Activated CD4-positive, alpha-beta T cell treated with anti-CD3 and anti-CD28 coated beads for 36 hours (primary cell): ENCODE results near the gene GALNT18. TPM values are rescaled to one million over a fixed set of nuclear protein-coding genes. Genes with fewer than 3 reads are reported as not detected.

Source experiments
- ATAC-seq: fragments of 200-7000 bp; cut with Tn5 transposase; one replicate; pipeline ENCODE4 v1.10.0; 2021; ENCODE audit warnings: mild to moderate bottlenecking, moderate library complexity
- CTCF ChIA-PET: fragments of 350-600 bp; sonication (Branson Sonifier 250); formaldehyde crosslinking; loops from one replicate; lab custom pipeline; 2021; ENCODE audit warnings: antibody characterized with exemption; lab: Charles Lee
- POLR2A ChIA-PET: fragments of 350-600 bp; sonication (Branson Sonifier 250); formaldehyde crosslinking; loops from one replicate; lab custom pipeline; 2021; ENCODE audit warnings: antibody characterized with exemption, inconsistent platforms; lab: Charles Lee
- DNase-seq: peaks from one replicate; pipeline ENCODE4 v3.0.0-alpha.2; 2020
- H3K27ac Mint-ChIP-seq: one replicate; pipeline ENCODE4 v1.8.0; 2021; ENCODE audit warnings: mixed read lengths
- H3K27me3 Mint-ChIP-seq: one replicate; pipeline ENCODE4 v1.8.0; 2021; ENCODE audit warnings: mixed read lengths
- H3K36me3 Mint-ChIP-seq: one replicate; pipeline ENCODE4 v1.8.0; 2021; ENCODE audit warnings: low read depth, mixed read lengths
- H3K4me1 Mint-ChIP-seq: one replicate; pipeline ENCODE4 v1.8.0; 2021; ENCODE audit warnings: mixed read lengths
- H3K4me3 Mint-ChIP-seq: one replicate; pipeline ENCODE4 v1.8.0; 2021; ENCODE audit warnings: mild to moderate bottlenecking, moderate library complexity, mixed read lengths
- H3K9me3 Mint-ChIP-seq: one replicate; pipeline ENCODE4 v1.8.0; 2021; ENCODE audit warnings: low read depth, mixed read lengths
- intact Hi-C, 2 experiments: fragments of 100-400 bp; cut with DNase I in 1 of 2; cut with micrococcal nuclease in 1 of 2; formaldehyde crosslinking; loops; one replicate each; pipeline versions ENCODE4 v1.14.2 to v1.15.1; 2022 to 2024; cut with DNase I, micrococcal nuclease
- microRNA-seq: library from miRNA; unstranded; fragments of <30 nt; microRNA quantifications from one replicate; pipeline ENCODE4 v1.2.0, GENCODE V29; 2021; ENCODE audit warnings: borderline replicate concordance
- total RNA-seq, 2 experiments: library from RNA; stranded (reverse); gene quantifications; one replicate each; pipeline ENCODE4 v1.2.3, GENCODE V29; 2021

Gene GALNT18
- total RNA-seq, 2 experiments from 2014 or later = 6.9 to 8.8 TPM

DNA sequence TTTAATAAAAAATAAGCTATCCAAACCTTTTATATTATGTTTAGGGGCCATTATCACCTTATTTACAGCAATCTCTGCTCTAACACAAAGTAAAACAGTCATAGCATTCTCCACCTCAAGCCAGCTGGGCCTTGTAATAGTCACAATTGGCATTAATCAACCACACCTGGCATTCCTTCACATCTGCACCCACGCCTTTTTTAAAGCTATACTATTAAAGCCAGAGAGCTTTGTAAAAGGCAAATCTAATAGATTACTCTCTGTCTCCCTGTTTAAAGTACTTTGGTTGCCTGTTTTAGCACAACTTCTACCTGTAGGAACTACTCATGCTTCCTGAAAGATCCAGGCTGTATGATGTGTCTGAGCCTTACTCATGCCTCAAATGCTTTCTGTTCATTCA is 381.8 kb downstream of the GALNT18 start:
- Mint-ChIP-seq H3K4me3 (no peak overlapping the region), H3K36me3 (no peaks in the 10 kb centered on the region), H3K9me3 (no peaks in the 10 kb centered on the region), H3K27ac (no peak overlapping the region), H3K4me1 (peaks cover 25% of the 10 kb centered on the region), H3K27me3 (no peaks in the 10 kb centered on the region)
- ATAC-seq (no peak), DNase-seq (no peak)
- POLR2A ChIA-PET = no interaction called here
- CTCF ChIA-PET = interaction anchor here (1.8 kb wide), 1 partner anchor 9 kb away, joined by 6 read pairs; no protein-coding TSS in a partner anchor
- intact Hi-C loops = no loop called here

- H3K27ac Mint-ChIP-seq = no peak overlapping the region
- ATAC-seq = no peak
- ChIA-PET CTCF (no interaction called here), POLR2A (no interaction called here)
- H3K36me3 Mint-ChIP-seq = no peaks in the 10 kb centered on the region
- H3K4me3 Mint-ChIP-seq = no peak overlapping the region
- no peak for DNase-seq
- intact Hi-C loops = no loop called here
- peaks cover 2% of the 10 kb centered on the region for H3K27me3 Mint-ChIP-seq
- no peaks in the 10 kb centered on the region for H3K9me3 Mint-ChIP-seq
- peaks cover 1% of the 10 kb centered on the region for H3K4me1 Mint-ChIP-seq
These were observed 384.6 kb downstream of the GALNT18 start for GRCh38 chr11:11237070-11237832.

DNA sequence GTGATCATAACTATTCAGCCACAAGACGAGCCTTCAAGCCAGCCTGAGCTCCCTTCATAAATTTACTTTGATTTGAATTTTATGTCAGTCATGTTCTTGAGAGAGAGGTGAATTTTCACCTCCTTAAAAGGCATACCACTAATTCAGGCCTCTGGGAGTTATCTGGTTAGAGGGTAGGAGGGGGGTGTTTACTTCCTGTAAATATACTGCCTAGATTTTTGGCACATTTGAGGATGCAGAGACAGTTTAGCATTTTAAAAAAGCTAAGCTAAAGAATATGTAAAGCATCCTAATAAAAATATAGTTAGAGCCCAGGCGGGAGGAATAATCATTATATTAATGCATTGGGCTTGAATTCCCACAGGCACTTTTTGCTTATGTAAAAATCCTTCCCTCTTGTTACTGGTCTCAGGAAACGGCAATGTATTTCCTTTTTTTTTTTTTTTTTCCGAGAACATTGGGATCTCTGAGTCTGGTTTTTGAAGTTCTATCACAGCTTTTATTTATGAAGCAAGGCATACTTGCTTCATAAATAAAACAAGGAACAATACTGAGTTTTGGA is 385.2 kb downstream of the GALNT18 start:
- DNase-seq = no peak
- ATAC-seq = no peak
- ChIA-PET POLR2A (no interaction called here), CTCF (interaction anchor here (0.7 kb wide), 1 partner anchor 80 kb away, joined by 3 read pairs; no protein-coding TSS in a partner anchor)
- Mint-ChIP-seq H3K4me3 (no peak overlapping the region), H3K9me3 (no peaks in the 10 kb centered on the region), H3K27me3 (peaks cover 2% of the 10 kb centered on the region), H3K27ac (no peak overlapping the region), H3K36me3 (no peaks in the 10 kb centered on the region), H3K4me1 (no peaks in the 10 kb centered on the region)
- intact Hi-C loops = no loop called here

- POLR2A ChIA-PET = no interaction called here
- no peak for DNase-seq
- no peaks in the 10 kb centered on the region for H3K4me1 Mint-ChIP-seq
These were observed 390.0 kb downstream of the GALNT18 start for GRCh38 chr11:11231763-11232162.

DNA sequence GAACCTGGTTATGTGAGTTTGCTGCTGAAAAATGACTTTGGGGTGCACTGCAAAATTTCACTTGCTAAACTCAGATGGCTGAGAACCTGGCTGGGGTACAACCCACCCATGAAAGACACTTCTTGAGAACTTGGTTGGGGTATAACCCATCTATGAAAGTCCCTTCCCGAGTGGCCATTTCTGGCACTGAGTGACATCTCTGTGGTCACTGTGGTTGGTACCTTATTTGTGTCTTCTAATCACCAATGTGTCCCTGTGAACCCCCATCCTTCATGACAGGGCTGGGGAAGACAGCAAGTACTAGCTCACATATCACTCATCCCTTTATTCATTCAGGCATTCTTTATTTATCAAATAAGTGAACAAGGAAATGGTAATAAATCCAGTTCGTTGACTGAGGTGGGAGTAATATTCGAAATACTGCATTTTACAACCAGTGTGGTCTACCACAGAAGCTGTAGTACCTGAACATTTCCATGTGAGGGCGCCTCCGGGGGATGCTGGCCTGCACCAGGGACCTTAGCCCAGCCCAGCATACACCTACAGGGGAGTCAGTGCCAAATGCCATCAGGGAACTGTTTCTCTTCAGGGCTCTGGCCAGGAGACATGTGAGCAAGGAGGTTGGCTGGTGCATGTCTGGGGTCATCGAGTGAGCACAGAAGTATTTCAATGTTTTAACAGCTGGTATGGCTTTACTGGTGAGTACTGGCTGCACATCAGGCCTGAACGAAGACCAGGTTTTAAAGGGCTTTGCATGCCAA is 390.8 kb downstream of the GALNT18 start:
- Mint-ChIP-seq H3K27me3 (peaks cover 7% of the 10 kb centered on the region), H3K9me3 (no peaks in the 10 kb centered on the region), H3K36me3 (no peaks in the 10 kb centered on the region), H3K4me1 (no peaks in the 10 kb centered on the region), H3K4me3 (no peak overlapping the region), H3K27ac (no peak overlapping the region)
- POLR2A ChIA-PET = no interaction called here
- intact Hi-C loops = no loop called here
- DNase-seq = peak; percentile 56
- CTCF ChIA-PET = interaction anchor here (1.4 to 2.0 kb wide), 3 partner anchors 9 to 203 kb away, joined by 5 to 8 read pairs (median 6); no protein-coding TSS in a partner anchor
- ATAC-seq = peak; percentile 58

More at GRCh38 chr11:11231763-11232162, 390.0 kb downstream of the GALNT18 start:
- Mint-ChIP-seq H3K9me3 (no peaks in the 10 kb centered on the region), H3K4me3 (no peak overlapping the region), H3K36me3 (no peaks in the 10 kb centered on the region), H3K27me3 (peaks cover 7% of the 10 kb centered on the region), H3K27ac (no peak overlapping the region)
- intact Hi-C loops = no loop called here
- CTCF ChIA-PET = interaction anchor here (0.6 to 2.0 kb wide), 3 partner anchors 8 to 194 kb away, joined by 3 to 6 read pairs (median 4); no protein-coding TSS in a partner anchor
- ATAC-seq = no peak

GRCh38 chr11:11230087-11230486 is 391.7 kb downstream of the GALNT18 start:
- DNase-seq (no peak), ATAC-seq (no peak)
- intact Hi-C loops = no loop called here
- ChIA-PET POLR2A (no interaction called here), CTCF (interaction anchor here (1.4 to 2.0 kb wide), 3 partner anchors 10 to 202 kb away, joined by 5 to 8 read pairs (median 6); no protein-coding TSS in a partner anchor)
- no peaks in the 10 kb centered on the region for H3K9me3 Mint-ChIP-seq
- no peak overlapping the region for H3K4me3 Mint-ChIP-seq
- H3K27me3 Mint-ChIP-seq = peaks cover 7% of the 10 kb centered on the region
- no peaks in the 10 kb centered on the region for H3K4me1 Mint-ChIP-seq
- no peak overlapping the region for H3K27ac Mint-ChIP-seq
- no peaks in the 10 kb centered on the region for H3K36me3 Mint-ChIP-seq

DNA sequence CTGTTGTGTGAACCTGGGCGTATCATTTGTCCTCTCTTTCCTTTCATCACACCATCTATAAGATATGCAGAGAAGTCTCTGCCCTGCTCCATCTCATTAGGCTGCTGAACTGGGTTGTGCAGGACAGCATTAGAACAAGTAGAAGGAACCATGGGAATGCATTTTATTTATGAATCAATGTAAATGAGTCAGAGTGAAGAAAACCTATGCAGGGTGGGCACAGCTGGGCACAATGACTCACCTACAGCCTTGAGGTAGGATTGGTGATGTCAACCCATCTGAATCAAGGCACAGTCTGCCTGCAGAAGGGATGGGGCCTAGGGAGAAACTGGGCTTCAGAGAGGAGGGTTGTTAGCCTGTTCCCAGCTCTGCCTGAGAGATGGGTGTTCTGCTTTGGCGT is 392.2 kb downstream of the GALNT18 start:
- CTCF ChIA-PET = interaction anchor here (1.4 to 2.0 kb wide), 3 partner anchors 11 to 202 kb away, joined by 5 to 8 read pairs (median 6); no protein-coding TSS in a partner anchor
- intact Hi-C loops = no loop called here
- ATAC-seq = peak; percentile 47
- no peak overlapping the region for H3K27ac Mint-ChIP-seq
- POLR2A ChIA-PET = no interaction called here
- no peaks in the 10 kb centered on the region for H3K4me1 Mint-ChIP-seq
- H3K27me3 Mint-ChIP-seq = peaks cover 7% of the 10 kb centered on the region
- H3K36me3 Mint-ChIP-seq = no peaks in the 10 kb centered on the region
- peak; percentile 18 for DNase-seq
- H3K4me3 Mint-ChIP-seq = no peak overlapping the region
- H3K9me3 Mint-ChIP-seq = no peaks in the 10 kb centered on the region

- peaks cover 5% of the 10 kb centered on the region for H3K27me3 Mint-ChIP-seq
- H3K4me3 Mint-ChIP-seq = no peak overlapping the region
- ChIA-PET CTCF (interaction anchor here (0.6 to 1.3 kb wide), 5 partner anchors 30 to 253 kb away, joined by 3 to 4 read pairs (median 3); no protein-coding TSS in a partner anchor), POLR2A (no interaction called here)
- no peak for DNase-seq
- no peaks in the 10 kb centered on the region for H3K36me3 Mint-ChIP-seq
- intact Hi-C loops = no loop called here
- H3K27ac Mint-ChIP-seq = no peak overlapping the region
- H3K9me3 Mint-ChIP-seq = no peaks in the 10 kb centered on the region
- no peaks in the 10 kb centered on the region for H3K4me1 Mint-ChIP-seq
- ATAC-seq = no peak
These were observed 394.3 kb downstream of the GALNT18 start for GRCh38 chr11:11227296-11228085.

Small RNA genes lying within 50 kb of the gene (microRNA-seq; reads per million reads assigned to microRNA genes)
- not detected for gene MIR4299

Other genes starting within 250 kb of the GALNT18 start
- 10 to 100 TPM; 43.3 to 56.3 TPM for gene USP47, start 220.0 kb upstream of the GALNT18 start, total RNA-seq